GM19023 (cell line): Measurements from ENCODE around the gene ATP5ME.
"Not testable (repeated sequence)": the region's sequence is repeated elsewhere in the genome, so short reads cannot be mapped to it uniquely, and the experiment has no call there.

ENCODE experiments used
- ATAC-seq: cut with Tn5 transposase; IDR thresholded peaks from one replicate; pipeline ENCODE4 v1.9.1; 2021; ENCODE audit warnings: mild to moderate bottlenecking, moderate library complexity; ENCODE audit not compliant: unreplicated experiment

The ATP5ME gene

DNA sequence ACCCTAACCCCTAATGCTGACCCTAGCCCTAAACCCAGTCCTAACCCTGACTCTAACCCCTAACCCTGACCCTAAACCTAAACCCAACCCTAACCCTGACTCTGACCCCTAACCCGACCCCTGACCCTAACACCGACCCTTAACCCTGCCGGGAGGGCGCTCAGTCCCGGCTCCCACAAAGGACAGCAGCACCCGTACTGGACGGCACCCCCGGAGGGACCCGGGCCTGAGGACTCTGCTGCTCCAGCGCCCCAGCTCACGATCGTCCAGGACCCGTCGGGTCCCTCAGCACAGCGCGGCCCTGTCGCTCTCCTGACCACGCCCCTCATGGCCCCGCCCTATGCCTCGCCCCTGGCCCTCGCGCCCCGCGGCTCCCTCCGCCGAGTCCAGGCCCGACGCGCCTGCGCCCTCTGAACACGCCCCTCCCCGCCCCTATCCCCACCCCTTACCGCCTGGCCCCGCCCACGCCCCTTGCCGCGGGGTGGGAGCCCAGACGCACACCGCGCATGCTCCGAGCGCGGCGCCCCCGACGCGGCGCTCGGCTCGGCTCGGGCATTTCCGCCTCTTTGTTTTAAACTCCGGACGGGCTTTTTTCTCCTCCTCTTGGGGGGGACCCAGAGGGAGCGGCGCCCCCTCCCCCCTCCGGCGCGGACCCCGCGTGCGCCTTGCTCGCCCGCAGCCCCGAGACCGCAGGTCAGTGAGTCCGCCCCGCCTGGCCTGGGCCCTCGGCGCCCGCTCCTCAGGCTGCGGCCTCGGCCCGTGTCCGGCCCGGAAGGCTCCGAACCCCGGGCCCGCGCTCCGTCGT is 31.4 kb upstream of the ATP5ME start, which contains the start of gene PCGF3:
Gene PCGF3 (plus strand): TSS at position 555 of the 805 bp plus-strand sequence. CDS start 27,849 bp downstream, outside the sequence.
- ATAC-seq: peak; percentile 92

GRCh38 chr4:704971-705277 is 30.8 kb upstream of the ATP5ME start:
- no peak for ATAC-seq

GRCh38 chr4:704198-704891 is 30.3 kb upstream of the ATP5ME start:
- ATAC-seq: no peak

- ATAC-seq: no peak
Measured at GRCh38 chr4:703336-704197, 29.5 kb upstream of the ATP5ME start.

- ATAC-seq: no peak
Measured at GRCh38 chr4:702618-703048, 28.6 kb upstream of the ATP5ME start.

GRCh38 chr4:700587-701264 is 26.6 kb upstream of the ATP5ME start:
- no peak for ATAC-seq

DNA sequence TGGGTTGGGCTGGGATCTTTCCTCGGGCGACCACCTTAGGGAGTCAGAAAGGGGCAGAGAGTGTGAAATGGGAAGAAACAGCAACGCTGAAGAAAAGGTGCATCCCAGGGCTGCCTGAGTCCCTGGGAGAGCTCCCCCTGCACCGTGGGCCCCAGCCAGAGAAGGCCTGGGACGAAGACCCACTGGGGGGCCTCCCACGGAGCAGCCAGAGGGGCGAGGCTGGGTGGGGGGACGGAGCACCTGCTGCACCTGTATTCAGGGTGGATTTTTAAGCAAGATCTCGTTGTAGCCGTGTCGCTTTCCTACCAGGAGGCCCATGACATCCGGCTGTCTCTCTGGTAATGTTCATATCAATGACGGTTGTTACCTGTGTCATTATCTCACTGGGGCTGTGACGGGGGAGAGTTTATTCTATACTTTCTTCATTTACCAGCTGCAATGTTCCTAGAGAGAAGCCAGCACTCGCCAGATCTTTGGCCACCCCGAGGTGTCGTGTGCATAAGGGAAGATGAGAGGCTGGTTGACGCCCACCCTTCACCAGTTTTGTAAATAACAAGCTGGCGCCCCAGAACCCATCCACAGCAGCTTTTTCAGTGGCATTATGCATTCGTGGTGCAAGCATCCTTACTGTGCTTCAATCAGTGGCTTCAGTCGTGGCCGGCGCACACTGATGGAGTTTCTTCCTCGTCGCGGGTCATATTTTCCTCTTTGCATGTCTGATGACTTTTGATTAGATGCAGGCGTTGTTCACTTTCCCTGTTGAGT is 25.9 kb upstream of the ATP5ME start:
- no peak for ATAC-seq

GRCh38 chr4:694341-694940 is 20.4 kb upstream of the ATP5ME start:
- ATAC-seq: not testable (repeated sequence)

DNA sequence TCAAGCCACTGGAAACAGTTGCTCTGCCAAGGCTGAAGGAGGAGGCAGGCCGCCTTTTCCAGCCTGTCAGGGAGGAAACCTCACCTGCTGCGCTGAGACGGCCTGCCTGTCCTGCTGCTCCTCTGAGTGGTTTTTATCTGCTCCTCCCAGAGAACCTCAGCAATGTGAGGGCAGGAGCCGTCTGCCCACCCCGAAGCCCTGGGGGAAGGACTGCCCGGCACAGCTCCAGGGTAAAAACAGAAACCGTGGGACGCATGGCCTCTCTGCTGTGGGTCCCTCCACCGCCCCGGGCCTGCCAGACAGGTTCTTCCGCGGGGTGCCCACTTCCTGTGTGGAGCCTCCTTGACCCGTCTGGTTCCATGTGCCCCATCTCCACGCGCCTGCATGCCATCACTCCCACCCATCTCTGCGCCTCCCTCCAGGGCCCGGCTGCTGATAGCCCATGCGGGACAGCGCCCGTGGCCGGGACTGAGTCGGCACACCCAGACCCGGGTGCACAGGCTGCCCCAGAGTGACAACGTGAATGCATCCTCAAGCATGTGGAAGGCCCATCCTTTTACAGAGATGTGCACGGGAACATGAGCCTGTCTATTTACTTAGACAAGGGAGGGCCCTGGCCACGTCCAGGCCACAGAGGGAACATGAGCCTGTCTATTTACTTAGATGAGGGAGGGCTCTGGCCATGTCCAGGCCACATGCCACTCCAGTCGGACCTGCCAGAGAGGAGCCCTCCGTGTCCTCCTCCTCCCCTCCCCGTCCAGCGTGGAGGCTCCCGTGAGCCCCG is 18.9 kb upstream of the ATP5ME start:
- ATAC-seq: no peak

DNA sequence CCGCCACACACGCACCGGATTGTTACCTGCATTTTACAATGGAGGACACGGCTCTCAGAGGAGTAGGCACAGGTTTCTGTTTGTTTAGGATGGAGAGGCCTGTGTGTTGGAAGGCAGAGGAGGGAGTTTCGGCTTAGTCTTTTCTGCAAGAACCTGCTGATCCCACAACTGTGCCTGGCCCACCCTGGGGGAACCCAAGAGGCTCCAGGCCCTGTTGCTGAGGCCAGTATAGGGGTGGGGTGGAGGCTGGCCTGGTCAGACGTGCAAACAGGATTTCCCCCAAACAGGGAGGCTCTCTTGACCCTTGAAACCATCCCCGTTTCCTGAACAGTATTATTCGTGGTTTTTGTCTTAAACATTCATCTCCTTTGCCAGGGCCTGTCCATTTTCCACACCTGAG is 15.6 kb upstream of the ATP5ME start:
- ATAC-seq: no peak

- ATAC-seq: no peak
Measured at GRCh38 chr4:688854-689681, 15.0 kb upstream of the ATP5ME start, which contains the start of gene SLC49A3. Gene SLC49A3 (minus strand): TSS chr4:689151. CDS start chr4:689127, 24 bp downstream.

GRCh38 chr4:687971-688853 is 14.1 kb upstream of the ATP5ME start:
- ATAC-seq: no peak

DNA sequence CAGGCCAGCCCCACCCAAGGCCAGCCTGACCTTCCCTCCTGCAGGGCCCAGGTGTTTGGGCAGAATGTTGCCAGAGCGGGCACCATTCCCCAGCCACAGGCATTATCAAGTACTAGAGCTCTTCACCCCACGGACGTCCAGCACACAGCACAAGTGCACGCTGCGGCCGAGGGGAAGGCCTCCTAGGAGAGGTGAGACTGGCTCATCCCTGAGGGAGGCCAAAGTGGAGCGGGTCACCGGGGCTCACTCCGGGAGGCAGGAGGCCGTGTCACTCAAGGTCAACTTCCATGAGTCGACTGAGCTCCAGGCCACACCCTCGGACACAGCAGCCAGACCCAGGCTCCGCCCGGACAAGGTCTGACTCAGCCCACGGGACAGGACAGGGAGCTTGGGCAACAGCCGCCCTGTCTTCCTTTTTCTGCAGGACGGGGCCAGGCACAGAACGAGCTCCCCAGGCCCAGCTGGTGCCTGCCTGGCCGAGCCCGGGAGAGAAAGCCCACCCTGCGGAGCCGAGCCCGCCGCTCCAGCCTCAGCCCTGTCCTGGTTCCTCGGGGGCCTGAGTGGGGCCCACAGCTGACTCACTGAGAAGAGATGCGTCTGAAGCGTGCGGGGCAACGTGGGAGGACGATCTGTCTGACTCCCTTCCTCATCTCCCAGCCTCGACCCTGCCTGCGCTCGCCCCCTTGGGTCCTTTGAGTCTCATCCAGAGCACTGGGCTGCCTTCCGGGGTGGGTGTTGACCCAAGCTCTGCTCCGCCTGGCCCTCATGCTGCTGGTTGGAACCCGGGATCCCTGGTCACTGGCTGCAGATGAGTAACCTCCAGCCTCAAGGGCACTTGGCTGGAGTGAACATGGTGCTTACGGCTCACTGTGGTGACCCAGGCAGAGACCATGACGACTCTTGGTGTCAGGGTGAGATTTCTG is 13.2 kb upstream of the ATP5ME start:
- ATAC-seq: no peak

DNA sequence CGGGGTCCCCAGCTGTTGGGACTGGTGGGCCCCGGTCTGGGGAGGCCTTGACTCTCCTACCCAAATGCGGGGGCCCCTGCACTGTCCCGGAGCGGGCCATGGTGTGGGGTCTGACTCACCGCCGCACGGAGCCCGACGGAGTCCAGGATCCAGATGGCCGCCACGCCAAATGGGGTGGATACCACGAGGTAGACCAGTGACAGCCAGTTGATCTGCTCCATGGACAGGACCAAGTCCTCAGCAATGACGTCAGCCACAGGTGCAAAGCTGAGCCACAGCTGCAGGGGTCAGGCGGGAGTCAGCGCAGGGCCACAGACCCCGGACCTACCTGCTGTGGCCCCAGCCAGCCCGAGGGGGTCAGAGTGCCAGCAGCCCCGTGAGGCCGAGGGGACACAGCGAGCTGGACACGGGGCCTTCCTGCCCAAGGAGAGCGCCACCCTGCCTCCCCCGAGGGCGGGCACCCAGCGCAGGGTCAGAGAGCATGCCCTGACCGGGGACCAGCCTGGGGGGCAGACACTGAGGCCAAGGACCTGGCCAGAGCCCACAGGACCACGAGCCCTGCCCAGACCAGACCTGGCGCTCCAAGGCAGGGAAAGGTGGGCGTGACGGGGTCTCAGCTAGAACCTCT is 12.5 kb upstream of the ATP5ME start:
- ATAC-seq: no peak

DNA sequence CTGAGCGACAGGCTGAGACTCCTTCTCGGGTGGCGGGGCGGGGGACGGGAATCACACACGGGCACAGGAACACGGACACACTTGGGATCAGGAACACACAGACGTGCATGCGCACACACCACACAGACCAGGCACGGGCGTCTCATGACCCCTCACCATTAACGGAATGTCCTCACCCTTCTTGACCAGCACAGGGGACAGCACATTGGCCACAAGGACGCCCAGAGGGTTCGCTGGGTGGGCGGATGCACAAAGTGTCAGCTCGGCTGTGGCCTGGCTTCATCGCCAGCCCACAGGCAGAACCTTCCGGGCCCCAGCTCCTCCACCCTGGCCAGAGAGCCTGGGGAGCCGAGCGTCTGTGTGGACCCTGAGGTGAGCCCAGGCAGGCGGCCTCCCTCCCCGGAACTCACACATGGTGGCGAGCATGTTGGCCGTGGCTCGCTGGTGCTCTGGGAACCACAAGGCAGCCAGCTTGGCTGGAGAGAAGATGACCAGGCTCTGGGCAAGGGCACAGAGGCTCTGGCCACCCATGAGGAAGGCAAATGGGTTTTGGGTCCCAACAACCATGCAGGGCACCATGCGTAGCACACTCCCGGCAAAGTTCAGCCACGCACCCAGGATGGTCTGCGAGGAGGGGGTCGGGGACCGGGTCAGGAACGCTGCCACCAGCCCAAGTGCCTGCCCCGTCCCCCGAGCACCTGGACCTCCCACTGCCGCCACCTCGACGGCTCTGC is 11.8 kb upstream of the ATP5ME start:
- ATAC-seq: no peak
